Neuronal stem cell (in vitro differentiated cells): ENCODE measurements around the gene CEP112.

Source experiments
- DNase-seq: peaks from one replicate; pipeline ENCODE4 v3.0.0-alpha.2; 2013; ENCODE audit warnings: low spot score
- H2AFZ ChIP-seq: one replicate; pipeline ENCODE4 v1.6.1; 2013; ENCODE audit warnings: mild to moderate bottlenecking, low read length, inconsistent platforms
- H2AK5ac ChIP-seq: 2 replicates; pipeline ENCODE4 v1.6.1; 2013; ENCODE audit warnings: low read depth, mild to moderate bottlenecking, inconsistent platforms, low read length, moderate library complexity, mixed read lengths
- H2BK120ac ChIP-seq: 2 replicates; pipeline ENCODE4 v1.6.1; 2013; ENCODE audit warnings: low read depth, mild to moderate bottlenecking, inconsistent platforms, low read length, moderate library complexity, mixed read lengths
- H2BK12ac ChIP-seq: one replicate; pipeline ENCODE4 v1.6.1; 2013; ENCODE audit warnings: low read length, inconsistent platforms
- H2BK15ac ChIP-seq: 2 replicates; pipeline ENCODE4 v1.6.1; 2013; ENCODE audit warnings: mild to moderate bottlenecking, low read length, inconsistent platforms, mixed read lengths
- H2BK5ac ChIP-seq: one replicate; pipeline ENCODE4 v1.6.1; 2013; ENCODE audit warnings: inconsistent platforms, mild to moderate bottlenecking, low read length, moderate library complexity
- H3K14ac ChIP-seq: one replicate; pipeline ENCODE4 v1.6.1; 2013; ENCODE audit warnings: low read length, inconsistent platforms
- H3K18ac ChIP-seq: 2 replicates; pipeline ENCODE4 v1.6.1; 2013; ENCODE audit warnings: low read length, inconsistent platforms
- H3K23ac ChIP-seq: 2 replicates; pipeline ENCODE4 v1.6.1; 2013; ENCODE audit warnings: low read depth, mild to moderate bottlenecking, mixed read lengths, low read length, inconsistent platforms; ENCODE audit not compliant: poor library complexity
- H3K27ac ChIP-seq: replicated peaks from 3 replicates; pipeline ENCODE4 v1.5.1; 2013; ENCODE audit warnings: low read length, inconsistent platforms
- H3K27me3 ChIP-seq, 3 experiments: 2 replicates each; pipeline ENCODE4 v1.6.1; 2013; ENCODE audit warnings: low read length in 3 of 3, mild to moderate bottlenecking in 2 of 3, inconsistent platforms in 1 of 3, low read depth in 1 of 3, mixed read lengths in 1 of 3, moderate library complexity in 1 of 3; ENCODE audit not compliant: control insufficient read depth in 3 of 3, insufficient read depth in 3 of 3
- H3K36me3 ChIP-seq, 2 donors: replicated peaks in 1 of 2; 2 replicates each; pipeline ENCODE4 v1.6.1; 2013; ENCODE audit warnings: low read length in 2 of 2; ENCODE audit not compliant: control insufficient read depth in 2 of 2, insufficient read depth in 2 of 2
- H3K4ac ChIP-seq: 2 replicates; pipeline ENCODE4 v1.6.1; 2013; ENCODE audit warnings: inconsistent platforms, mild to moderate bottlenecking, low read length, moderate library complexity
- H3K4me1 ChIP-seq, 2 donors: 1 replicate in 1 of 2; 2 replicates in 1 of 2; pipeline ENCODE4 v1.6.1; 2013; ENCODE audit warnings: low read length in 2 of 2, low read depth in 1 of 2; ENCODE audit not compliant: control insufficient read depth in 2 of 2, insufficient read depth in 1 of 2
- H3K4me2 ChIP-seq: one replicate; pipeline ENCODE4 v1.6.1; 2013; ENCODE audit warnings: mild to moderate bottlenecking, low read length, inconsistent platforms; ENCODE audit not compliant: insufficient read depth, poor library complexity, severe bottlenecking
- H3K4me3 ChIP-seq, 2 donors: 2 replicates each; pipeline ENCODE4 v1.5.1; 2013; ENCODE audit warnings: low read length in 2 of 2, mild to moderate bottlenecking in 2 of 2, inconsistent platforms in 1 of 2, moderate library complexity in 1 of 2
- H3K79me1 ChIP-seq: one replicate; pipeline ENCODE4 v1.6.1; 2013; ENCODE audit warnings: low read depth, mild to moderate bottlenecking, inconsistent platforms, low read length, moderate library complexity
- H3K9ac ChIP-seq: one replicate; pipeline ENCODE4 v1.6.1; 2013; ENCODE audit warnings: mild to moderate bottlenecking, low read depth, low read length, inconsistent platforms; ENCODE audit not compliant: poor library complexity
- H3K9me3 ChIP-seq, 2 donors: replicated peaks in 1 of 2; 2 replicates each; pipeline versions ENCODE3 to v1.6.1; 2013; ENCODE audit warnings: low read length in 2 of 2, mild to moderate bottlenecking in 2 of 2, inconsistent platforms in 1 of 2, low read depth in 1 of 2, mixed read lengths in 1 of 2, moderate library complexity in 1 of 2; ENCODE audit not compliant: control insufficient read depth in 2 of 2, insufficient read depth in 1 of 2
- H4K8ac ChIP-seq: one replicate; pipeline ENCODE4 v1.6.1; 2013; ENCODE audit warnings: low read depth, mild to moderate bottlenecking, inconsistent platforms, low read length, moderate library complexity
- H4K91ac ChIP-seq: one replicate; pipeline ENCODE4 v1.6.1; 2013; ENCODE audit warnings: low read length, low read depth, mild to moderate bottlenecking, inconsistent platforms; ENCODE audit not compliant: poor library complexity
- WGBS, 2 donors: extraction: QIAGEN DNeasy Blood & Tissue Kit; methylation state at CpG; one replicate each; pipeline ENCODE4 v1.1.7; 2013; ENCODE audit warnings: missing lambda C conversion rate in 2 of 2, mixed read lengths in 1 of 2; ENCODE audit not compliant: insufficient read length in 2 of 2, insufficient replicate concordance in 1 of 2; ENCODE audit errors: extremely low coverage in 2 of 2; 5-methylcytosine and 5-hydroxymethylcytosine counted together

Gene CEP112

GRCh38 chr17:65762973-65763372 is 429.0 kb downstream of the CEP112 start:
- H4K8ac ChIP-seq, result no peak overlapping the region
- no peak overlapping the region for H3K4ac ChIP-seq
- no peak overlapping the region for H3K18ac ChIP-seq
- H3K23ac ChIP-seq, result no peak overlapping the region
- H4K91ac ChIP-seq, result no peak overlapping the region
- peaks cover 0 to 5% of the 10 kb centered on the region in 2 donors for H3K9me3 ChIP-seq
- H3K27ac ChIP-seq, result no peak overlapping the region
- H2BK15ac ChIP-seq, result no peak overlapping the region
- WGBS, 2 donors, result no CpG with 5 or more reads among the region's 4 CpGs
- no peak overlapping the region for H3K4me3 ChIP-seq
- H2BK120ac ChIP-seq, result no peak overlapping the region
- no peak overlapping the region for H3K14ac ChIP-seq
- no peak overlapping the region for H2BK5ac ChIP-seq
- H3K4me1 ChIP-seq, result no peaks in the 10 kb centered on the region
- H3K36me3 ChIP-seq, result no peaks in the 10 kb centered on the region
- no peak for DNase-seq
- H2BK12ac ChIP-seq, result no peak overlapping the region
- no peaks in the 10 kb centered on the region for H3K79me1 ChIP-seq
- no peak overlapping the region for H3K4me2 ChIP-seq
- H2AK5ac ChIP-seq, result no peak overlapping the region
- no peaks in the 10 kb centered on the region for H3K27me3 ChIP-seq
- no peak overlapping the region for H3K9ac ChIP-seq
- H2AFZ ChIP-seq, result no peak overlapping the region

GRCh38 chr17:65759532-65759931 is 432.4 kb downstream of the CEP112 start:
- Histone ChIP-seq H2BK12ac (no peak overlapping the region), H2AK5ac (no peak overlapping the region), H4K8ac (no peak overlapping the region), H2BK5ac (no peak overlapping the region), H4K91ac (no peak overlapping the region), H2BK15ac (no peak overlapping the region), H3K27ac (no peak overlapping the region), H3K4me2 (no peak overlapping the region), H3K27me3 (no peaks in the 10 kb centered on the region), H3K36me3 (no peaks in the 10 kb centered on the region), H3K4me1 (no peaks in the 10 kb centered on the region), H2AFZ (no peak overlapping the region), H3K14ac (no peak overlapping the region), H3K23ac (no peak overlapping the region), H3K9ac (no peak overlapping the region), H3K79me1 (no peaks in the 10 kb centered on the region), H3K9me3 (no peaks in the 10 kb centered on the region), H3K4me3 (no peak overlapping the region), H2BK120ac (no peak overlapping the region), H3K18ac (no peak overlapping the region), H3K4ac (no peak overlapping the region)
- WGBS, 2 donors, result no CpG with 5 or more reads among the region's 4 CpGs
- no peak for DNase-seq

- Histone ChIP-seq H3K23ac (no peak overlapping the region), H2BK5ac (no peak overlapping the region)
These were observed 435.2 kb downstream of the CEP112 start for GRCh38 chr17:65756760-65757159.

GRCh38 chr17:65755799-65756198 is 436.1 kb downstream of the CEP112 start:
- Histone ChIP-seq H2BK5ac (no peak overlapping the region), H2BK15ac (no peak overlapping the region), H3K9me3 (no peaks in the 10 kb centered on the region), H3K27ac (no peak overlapping the region), H4K91ac (no peak overlapping the region), H4K8ac (no peak overlapping the region), H3K18ac (no peak overlapping the region), H2AK5ac (no peak overlapping the region), H3K23ac (no peak overlapping the region), H3K14ac (no peak overlapping the region), H3K9ac (no peak overlapping the region), H3K4me3 (no peak overlapping the region), H3K27me3 (no peaks in the 10 kb centered on the region), H3K4ac (no peak overlapping the region), H3K79me1 (no peaks in the 10 kb centered on the region), H3K4me1 (no peaks in the 10 kb centered on the region), H2AFZ (no peak overlapping the region), H2BK12ac (no peak overlapping the region), H3K36me3 (no peaks in the 10 kb centered on the region), H3K4me2 (no peak overlapping the region), H2BK120ac (no peak overlapping the region)
- no peak for DNase-seq

More at GRCh38 chr17:65756760-65757159, 435.2 kb downstream of the CEP112 start:
- no peak overlapping the region for H2AFZ ChIP-seq
- H3K36me3 ChIP-seq, result no peaks in the 10 kb centered on the region
- H3K9ac ChIP-seq, result no peak overlapping the region
- no peak overlapping the region for H4K91ac ChIP-seq
- H2BK120ac ChIP-seq, result no peak overlapping the region
- H3K27me3 ChIP-seq, result no peaks in the 10 kb centered on the region
- H3K4me2 ChIP-seq, result no peak overlapping the region
- no peak overlapping the region for H3K27ac ChIP-seq
- no peak overlapping the region for H2AK5ac ChIP-seq
- H3K4ac ChIP-seq, result no peak overlapping the region
- no peak for DNase-seq
- H3K9me3 ChIP-seq, result no peaks in the 10 kb centered on the region
- no peak overlapping the region for H2BK15ac ChIP-seq
- no peak overlapping the region for H2BK12ac ChIP-seq
- H4K8ac ChIP-seq, result no peak overlapping the region
- H3K18ac ChIP-seq, result no peak overlapping the region
- H3K4me1 ChIP-seq, result no peaks in the 10 kb centered on the region
- H3K4me3 ChIP-seq, result no peak overlapping the region
- H3K79me1 ChIP-seq, result no peaks in the 10 kb centered on the region
- no peak overlapping the region for H3K14ac ChIP-seq
